GM18508 (cell line): Measurements from ENCODE around the gene PRSS50.
"Not testable (repeated sequence)": the region's sequence is repeated elsewhere in the genome, so short reads cannot be mapped to it uniquely, and the experiment has no call there.

Source experiments
- ATAC-seq: cut with Tn5 transposase; IDR thresholded peaks from one replicate; pipeline ENCODE4 v1.9.1; 2021; ENCODE audit warnings: moderate number of reproducible peaks; ENCODE audit not compliant: insufficient read depth, unreplicated experiment

Gene PRSS50

DNA sequence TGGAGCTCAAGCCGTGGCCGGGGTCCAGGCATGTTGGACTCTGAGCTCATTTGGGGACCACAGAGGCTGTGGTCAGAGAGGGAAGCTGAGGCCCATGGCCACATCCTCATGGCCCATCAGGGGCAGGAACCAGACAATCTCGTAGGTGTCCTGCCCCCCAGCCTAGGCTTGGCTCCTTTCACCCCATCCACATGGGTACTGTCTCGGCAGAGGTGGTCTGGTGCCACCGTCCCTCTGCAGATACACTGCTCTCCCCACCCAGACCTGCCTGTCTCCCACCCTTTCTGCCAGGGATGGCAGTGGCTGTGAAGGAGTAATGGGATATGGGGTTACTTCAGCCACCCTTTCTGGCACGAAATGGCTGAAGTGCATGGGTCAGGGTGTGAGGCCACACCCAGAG, 7.9 kb downstream of the PRSS50 start:
- ATAC-seq, result no peak

DNA sequence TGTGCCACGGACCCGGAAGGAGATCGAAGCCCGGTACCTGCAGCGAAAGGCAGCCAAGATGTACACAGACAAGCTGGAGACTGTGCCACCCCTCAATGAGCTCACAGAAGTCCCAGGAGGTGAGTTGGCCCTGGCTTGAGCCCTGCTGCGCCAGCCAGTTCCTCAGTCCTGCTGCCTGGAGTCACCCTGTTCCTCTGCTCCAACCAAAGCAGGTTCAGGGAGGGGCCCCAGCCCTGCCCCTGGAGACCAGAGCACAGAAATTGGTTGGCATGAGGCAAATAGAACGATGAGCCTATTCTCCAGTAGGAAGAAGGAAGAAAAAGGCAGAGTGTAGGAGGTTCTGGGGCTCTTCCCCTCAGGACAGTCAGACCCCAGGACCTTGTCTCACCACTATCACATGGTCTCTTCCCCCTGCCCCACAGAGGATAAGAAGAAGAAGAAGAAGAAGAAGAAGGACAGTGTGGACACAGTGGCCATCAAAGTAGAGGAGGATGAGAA, 8.5 kb downstream of the PRSS50 start:
- no peak for ATAC-seq

DNA sequence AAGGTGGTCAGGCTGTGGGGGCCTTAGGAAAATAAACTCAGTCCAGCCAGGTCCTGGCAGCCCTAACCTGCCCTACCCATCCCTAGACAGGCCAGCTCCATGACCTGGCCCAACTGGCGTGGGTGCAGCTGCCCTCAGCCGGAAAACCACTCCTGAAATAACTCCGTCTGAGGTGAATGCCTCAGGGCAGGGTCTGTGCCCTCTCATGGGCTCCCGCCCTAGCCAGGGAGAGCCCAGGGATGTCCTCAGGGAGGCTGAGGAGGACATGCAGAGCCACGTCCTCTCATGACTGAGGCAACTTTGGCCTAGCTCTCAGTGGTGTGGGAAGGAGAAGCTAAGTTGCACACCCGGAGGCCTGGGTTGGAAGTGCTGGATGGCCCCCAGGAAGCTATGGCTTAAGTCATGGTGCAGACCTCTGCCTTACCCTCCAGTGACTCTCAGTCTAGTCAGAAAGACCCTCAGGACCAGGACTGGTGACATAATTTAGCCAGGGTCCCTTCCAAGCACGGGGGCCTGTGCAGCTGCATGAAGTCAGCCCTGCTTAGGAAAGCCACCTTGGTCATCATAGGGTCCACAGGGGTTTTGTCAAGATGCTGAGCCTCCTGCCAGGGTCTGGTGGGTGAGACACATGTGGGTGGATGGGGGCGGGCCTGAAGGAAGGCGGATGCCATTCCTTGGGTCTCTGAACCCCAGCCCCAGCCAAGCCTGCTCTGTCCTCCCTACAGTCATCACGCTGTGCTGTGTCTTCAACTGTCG, 9.1 kb downstream of the PRSS50 start:
- no peak for ATAC-seq

DNA sequence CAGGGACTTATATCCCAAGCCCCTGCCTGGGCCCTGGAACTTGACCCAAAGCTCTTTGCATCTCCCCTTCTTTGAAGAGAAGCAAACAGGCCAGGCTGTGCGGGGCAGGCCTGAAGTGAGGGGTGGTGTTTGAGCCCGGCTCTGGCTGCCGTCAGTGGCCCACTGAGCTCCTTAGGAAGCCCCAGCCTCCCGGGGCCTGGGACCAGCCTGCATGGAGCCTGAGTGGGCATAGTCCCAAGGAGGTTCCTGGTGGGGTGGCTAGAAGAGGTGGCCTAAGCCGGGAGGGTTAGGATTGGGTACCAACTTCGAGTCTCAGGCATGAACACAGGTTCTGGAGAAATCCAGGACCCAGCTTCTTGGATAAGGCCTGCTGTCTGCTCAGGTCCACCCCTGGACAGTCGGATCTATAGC, 10.1 kb downstream of the PRSS50 start:
- no peak for ATAC-seq

DNA sequence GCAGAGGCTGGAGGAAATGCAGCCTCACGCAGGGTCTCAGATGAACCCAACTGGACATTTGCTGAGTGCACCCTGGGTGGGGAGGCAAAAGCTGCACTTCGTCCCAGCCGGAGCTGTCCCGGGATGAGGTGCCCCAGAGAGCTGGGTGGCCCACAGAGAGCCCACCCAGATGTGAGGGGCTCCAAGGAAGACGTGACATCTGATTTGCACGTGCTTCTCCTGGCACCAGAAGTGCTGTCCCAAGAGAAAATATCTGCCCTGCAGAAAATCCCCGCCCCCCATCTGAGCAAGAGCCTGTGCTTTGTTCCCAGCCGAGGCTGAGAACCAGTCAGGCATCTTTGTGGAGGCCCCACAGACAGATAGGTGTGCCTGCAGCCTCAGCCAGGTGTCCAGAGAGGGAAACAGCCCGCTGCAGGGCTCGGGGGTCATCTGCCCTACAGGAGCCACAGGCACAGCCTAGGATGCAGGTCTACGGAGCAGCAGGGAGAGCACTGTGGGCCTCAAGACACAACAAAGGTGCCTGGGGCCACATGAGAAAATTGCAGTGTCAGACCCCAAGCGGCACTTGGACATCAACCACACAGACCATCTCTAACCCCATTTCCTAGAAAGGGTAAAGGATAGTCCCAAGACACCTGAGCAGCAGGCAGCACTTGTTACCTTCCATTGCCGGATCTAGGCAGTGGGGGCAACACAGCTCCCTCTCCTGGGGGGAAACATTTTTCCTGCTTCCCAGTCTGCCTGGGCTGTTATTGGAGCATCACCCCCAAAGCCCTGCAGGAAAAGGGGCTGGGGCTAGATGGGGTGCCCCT, 10.7 kb downstream of the PRSS50 start:
- no peak for ATAC-seq

DNA sequence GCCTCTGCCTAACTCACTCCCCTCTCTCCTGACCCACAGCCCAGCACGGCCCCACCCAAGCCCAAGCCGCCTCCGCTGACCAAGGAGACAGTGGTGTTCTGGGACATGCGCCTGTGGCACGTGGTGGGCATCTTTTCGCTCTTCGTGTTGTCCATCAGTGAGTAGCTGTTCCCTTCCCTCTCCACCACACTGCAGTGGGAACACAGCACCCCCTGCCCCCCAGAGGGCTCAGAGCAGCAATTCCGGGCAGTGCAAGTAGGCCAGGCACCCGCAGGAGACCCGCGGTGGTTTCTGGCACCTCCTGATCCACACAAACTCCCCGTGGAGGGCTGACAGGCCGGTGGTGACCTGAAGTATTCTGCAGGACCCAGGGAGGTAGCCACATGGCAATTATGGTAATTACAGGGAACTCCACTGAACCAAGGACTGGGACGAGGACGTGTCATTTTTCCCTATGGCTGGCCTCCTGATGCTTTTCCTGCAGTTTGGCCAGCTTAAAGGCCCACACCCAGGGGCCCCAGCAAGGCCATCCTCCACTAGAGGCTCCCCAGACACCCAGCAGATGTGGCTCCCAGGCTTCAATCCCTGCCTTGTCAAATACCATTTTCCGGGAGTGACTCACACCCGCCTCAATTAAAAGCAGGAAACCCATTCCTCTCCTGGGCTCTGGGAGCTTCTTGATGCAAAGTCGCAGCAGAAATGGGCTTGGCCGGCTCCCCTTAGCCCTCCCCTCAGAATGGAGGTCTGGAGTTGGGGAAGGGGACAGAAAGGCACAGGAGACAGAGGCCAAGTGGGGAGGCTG, 11.7 kb downstream of the PRSS50 start:
- no peak for ATAC-seq

DNA sequence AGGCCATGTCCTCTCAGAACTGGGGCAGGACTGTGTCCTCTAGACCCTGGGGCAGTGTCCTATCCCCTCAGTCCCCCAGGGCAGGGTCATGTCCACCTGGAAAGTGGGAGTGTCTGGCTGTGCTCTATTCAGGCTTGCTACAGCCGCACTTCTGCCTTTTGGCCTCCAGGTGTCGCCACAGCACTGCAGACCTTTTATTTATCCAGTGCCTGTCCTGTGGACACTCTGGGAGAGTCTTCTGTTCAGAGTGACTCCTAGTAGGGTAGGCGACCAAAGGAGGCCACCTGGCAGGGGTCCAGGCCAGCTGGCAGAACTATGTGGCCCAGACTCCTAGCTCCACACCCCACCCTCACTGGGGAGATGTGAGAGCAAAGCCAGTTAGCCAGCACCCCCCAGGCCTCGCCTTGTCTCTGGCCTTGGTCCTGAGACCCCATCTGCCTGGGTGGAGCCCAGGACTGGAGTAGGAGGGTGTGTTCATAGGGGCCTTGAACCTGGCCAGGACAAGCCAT, 12.6 kb downstream of the PRSS50 start:
- no peak for ATAC-seq

DNA sequence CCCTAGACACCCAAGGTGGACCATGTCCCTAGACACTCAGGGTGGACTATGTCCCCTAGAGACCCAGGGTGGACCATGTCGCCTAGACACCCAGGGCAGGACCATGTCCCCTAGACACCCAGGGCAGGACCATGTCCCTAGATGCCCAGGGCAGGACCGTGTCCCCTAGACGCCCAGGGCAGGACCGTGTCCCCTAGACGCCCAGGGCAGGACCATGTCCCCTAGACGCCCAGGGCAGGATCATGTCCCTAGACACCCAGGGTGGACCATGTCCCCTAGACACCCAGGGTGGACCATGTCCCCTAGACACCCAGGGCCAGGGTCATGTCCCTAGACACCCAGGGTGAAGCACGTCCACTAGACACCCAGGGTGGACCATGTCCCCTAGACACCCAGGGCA, 13.3 kb downstream of the PRSS50 start:
- not testable (repeated sequence) for ATAC-seq

DNA sequence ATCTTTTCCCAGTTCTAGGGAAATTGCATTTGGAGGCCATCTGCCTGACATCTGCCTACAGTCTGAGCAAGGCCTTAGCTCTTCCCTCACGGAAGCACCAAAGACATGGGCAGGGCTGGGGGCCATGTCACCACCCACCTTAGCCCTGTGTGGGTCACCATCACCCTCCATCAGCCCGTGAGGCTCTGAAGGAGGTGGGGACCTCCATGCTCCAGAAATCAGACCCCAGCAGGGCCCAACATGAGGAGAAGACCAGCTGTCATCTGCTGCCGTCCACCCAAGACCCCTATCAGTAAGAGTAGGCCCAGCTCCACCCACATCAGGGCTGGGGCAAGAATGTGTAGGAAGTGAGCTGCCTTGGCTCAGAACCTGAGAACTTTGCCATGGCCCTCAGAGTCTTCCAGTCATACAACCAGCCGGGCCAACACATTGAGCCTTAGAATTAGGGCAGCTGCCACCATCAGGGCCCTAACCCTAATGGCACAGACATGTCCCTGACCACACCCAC, 14.6 kb downstream of the PRSS50 start:
- no peak for ATAC-seq

DNA sequence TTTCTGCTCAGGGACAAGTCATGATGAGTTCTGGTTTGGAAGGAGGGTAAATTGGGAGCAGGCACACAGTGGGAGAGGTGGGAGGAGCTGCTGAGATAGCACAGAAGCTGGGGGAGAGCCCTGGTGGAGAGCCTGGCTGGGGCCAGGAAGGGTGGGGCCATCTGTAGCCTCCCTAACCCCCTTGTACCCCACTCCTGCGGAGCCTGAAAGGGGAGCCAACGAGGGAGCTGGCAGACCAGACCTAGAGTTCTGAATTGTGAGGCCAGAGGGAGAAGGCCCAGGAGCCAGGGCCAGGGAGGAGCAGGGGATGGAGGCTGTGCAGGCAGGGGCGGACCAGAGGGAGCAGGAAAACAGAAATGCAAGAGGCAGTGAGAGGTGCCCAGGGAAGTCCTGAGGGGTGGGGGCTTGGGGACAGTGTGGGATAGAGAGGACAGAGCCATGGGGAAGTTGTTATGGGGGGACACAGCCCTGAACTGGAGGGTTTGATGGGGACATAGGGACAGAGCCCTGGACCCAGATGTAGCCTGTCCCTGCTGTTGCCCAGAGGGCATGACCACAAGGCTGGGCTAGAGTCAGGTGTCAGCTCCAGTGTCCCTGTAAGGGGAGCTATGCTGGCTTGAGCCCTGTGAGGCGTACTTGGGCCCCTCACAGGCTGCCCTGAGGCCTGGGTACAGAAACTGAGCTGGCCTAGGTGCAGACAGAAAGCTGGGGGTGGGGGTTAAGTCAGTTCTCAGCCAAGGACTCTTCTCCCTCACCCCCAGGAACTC, 15.2 kb downstream of the PRSS50 start:
- ATAC-seq, result no peak

DNA sequence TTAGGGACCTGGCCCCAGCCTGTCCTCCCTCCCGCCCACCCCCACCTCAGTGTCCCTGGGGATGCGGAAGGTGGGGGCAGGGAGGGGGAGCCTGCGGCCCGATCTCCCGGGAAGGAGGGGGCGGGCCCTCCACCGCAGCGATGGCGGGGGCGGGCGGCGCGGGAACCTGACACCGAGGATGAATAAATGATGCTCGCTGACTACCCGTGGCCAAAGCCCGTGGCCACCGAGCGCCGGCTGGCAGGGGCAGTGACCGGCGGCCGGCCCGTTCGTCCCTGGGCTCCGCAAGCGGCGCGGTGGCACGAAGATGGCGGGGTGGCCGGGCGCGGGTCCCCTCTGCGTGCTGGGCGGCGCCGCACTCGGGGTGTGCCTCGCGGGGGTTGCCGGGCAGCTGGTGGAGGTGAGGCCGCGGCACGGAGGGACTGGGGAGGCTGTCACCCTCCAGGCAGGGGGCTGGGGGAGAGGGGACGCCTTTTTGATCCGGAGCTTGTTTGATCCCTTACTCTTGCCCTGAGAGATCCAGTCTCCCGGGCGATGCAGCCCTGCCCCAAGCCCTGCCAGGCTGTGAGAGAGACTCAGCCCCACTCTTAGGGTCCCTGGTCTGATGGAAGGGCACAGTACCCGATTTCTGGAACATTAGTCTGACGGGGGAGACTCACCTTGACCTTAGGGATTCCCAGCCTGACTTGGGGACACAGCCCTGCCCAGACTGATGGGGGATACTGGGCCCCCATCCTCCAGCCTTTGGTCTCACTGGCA, 16.3 kb downstream of the PRSS50 start, which contains the start of gene TMIE:
TMIE (plus strand) TSS at position 212 of the 759 bp plus-strand sequence; CDS start at position 308, 96 bp downstream.
- ATAC-seq, result no peak

DNA sequence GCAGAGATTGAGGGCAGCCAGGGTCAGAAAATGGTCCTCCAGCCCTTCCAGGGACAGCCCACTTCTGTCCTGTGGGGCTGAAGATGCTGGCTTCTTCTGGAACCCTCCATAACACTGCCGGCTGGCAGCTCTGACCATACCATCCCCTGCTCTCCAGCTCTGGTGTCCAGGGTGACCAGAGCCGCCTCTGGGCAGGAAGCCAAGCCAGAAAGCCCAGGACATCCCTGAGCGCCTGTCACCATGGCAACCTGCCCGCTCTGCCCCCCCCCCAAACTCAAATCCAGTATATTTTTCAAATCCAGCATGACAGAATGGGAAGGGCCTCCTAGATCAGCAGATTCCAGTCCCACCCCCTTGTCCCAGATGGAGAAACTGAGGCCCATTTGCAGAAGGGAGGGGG, 16.9 kb downstream of the PRSS50 start:
- no peak for ATAC-seq

DNA sequence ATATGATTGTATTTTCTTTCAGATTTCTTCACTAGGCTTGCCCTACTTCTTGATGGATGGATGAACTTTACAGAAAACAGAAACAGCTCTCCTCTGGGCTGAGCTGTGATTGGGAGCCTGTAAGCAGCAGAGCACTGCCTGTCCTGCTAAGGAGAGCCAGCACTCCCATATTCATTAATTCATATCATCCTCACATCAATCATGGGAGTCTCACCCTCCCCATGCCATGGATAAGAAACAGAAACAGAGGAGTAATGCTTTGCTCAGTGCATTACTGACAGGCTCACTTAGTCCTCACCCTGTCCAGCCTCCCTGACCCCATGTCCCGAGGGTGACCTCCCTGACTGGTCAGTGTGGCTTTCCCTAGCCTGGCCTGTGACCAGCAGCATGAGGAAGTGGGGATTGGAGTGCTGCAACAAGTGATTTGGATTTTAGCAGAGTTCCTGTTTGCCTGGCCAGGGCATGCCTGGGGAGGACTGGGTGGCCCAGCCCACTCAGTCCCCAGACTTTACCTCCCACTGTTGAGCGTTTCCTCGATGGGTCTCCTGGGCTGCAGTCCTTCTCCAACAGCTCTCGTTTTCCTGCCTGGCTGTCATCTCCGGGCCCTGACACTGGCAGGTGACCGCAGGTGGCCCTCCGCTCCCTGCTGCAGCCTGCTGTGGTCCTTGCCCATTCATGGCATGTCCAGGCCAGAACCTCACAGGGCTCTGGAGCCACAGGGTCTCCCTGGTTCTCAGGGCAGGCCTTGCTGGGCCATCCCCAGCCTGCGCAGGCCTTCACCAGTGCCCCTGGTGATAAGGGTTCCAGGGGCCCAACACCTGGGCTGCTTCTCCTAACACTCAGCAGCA, 17.8 kb downstream of the PRSS50 start:
- ATAC-seq, result no peak

DNA sequence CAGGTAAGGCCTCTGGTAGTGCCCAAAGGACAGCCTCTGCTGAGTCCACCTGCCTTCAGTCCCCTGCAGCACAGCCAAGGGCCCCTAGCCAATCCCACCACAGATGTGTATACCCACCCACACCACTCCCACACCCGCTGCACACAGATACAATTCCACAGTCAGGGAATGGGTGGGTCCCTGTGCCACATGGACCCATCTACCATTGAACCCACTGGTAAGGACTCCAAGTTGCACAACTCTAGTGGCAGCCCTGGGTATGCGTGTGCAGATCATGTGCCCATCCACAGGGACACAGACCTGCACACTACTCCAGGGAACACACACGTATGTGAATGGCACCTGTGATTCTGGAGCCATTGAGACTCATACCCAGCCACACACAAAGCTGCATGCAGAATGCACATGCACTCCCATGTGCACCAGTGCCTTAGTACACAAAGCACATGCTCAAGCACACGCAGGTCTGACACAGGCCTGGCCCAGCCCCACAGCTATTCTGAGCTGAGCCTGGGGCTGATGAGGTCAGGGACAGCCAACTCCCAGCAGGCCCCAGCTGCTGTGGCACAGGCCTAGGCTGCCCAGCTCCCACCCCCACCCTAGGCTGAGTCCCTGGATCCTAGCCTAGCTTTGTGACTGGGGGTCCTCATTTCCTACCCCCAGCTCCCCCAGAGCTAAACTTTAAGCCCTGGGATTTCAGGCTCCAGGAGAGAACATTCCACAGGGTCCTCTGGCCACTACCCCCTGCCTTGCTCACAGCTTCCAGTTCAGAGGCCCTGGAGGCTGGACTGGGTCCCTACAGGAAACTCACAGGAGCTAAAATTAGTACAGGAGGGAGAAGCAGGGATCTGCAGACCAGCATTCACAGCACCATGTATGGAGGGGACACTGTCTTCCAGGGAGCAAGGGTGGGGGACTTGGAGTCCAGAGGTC, 21.4 kb downstream of the PRSS50 start:
- ATAC-seq, result no peak

DNA sequence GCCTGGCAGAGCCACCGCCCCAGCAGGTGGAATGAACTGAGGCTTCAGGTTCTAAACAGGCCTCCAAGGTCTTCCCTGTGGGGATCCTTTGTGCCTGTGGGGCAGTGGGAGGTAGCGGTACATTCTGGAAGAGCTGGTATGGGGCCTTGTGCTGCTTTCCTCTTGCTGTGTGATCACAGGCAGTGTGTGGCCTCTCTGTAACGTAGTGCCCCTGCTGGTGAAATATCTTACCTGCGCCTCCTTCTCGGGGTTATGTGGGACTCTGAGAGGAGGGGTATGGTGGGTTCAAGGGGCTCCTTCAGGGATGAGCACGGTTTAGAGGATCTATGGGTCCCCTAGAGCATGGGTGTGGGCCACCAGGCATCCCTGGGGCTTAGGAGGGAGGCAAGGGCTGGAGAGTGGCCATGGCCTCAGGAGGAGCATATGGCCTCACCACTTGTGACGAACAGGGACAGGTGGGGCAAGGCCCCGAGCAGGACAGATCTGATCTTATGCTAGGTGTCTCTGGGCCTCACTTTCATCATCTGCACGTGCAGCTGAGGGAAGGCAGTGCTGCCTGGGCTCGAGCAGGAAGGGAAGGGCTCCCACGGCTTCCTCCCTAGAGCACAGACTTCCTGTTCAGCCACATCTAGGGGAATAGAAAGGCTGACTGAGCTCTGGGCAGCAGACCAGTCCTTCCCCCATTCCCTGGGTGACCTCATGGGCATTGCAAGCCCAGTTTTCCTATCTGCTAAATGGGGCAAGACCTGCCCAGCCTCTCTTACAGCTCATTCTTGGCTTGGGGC, 22.3 kb downstream of the PRSS50 start:
- ATAC-seq, result no peak

DNA sequence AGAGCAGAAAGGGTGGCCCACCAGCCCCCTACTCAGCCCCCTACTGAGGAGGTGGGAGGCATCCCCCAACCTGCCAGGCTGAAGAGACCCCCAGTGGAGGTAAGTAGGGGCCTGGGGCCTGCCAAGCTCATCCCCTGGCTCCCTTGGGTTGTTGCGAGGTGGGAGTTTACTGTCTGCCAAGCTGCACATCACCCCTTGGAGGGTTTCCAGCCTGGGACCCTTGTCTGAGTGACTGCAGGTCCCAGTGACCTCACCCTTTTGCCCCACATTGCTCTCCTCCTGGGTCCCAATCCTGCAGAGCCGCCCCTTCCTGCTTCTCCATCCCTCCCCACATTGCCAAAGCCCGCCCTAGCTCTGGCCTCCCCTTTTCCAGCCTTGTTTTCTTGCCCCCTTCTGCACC, 23.1 kb downstream of the PRSS50 start:
- no peak for ATAC-seq
